ENCODE measurements around the gene SEMA4G. TPM values are rescaled to one million over a fixed set of nuclear protein-coding genes. Genes with fewer than 3 reads are reported as not detected.

SEMA4G gene
- total RNA-seq, 1 donor from 2014 or later: 0.26 TPM

DNA sequence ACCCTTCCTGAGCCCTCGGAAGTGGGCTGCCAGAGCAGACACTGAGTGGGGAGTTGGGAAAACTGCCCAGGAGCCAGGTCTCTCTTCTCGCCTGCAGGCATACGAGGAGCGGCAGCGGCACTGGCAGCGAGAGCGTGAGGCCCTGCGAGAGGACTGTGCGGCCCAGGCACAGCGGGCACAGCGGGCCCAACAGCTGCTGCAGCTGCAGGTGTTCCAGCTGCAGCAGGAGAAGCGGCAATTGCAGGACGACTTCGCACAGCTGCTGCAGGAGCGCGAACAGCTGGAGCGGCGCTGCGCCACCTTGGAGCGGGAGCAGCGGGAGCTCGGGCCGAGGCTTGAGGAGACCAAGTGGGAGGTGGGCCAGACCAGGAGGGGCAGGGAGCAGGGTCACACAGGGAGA is 36.1 kb downstream of the SEMA4G start:
- DNase-seq (ENCODE audit: low read depth) (no peak), FAIRE-seq (no peak)
- peaks cover 21% of the 10 kb centered on the region for H3K36me3 ChIP-seq (ENCODE audit: control insufficient read depth, insufficient read depth, low read length)
- H3K4me3 ChIP-seq (ENCODE audit: low read depth, low read length): no peak overlapping the region
- H3K27me3 ChIP-seq (ENCODE audit: control insufficient read depth, insufficient read depth, low read length): no peaks in the 10 kb centered on the region
- TF ChIP-seq, protein P1, sequence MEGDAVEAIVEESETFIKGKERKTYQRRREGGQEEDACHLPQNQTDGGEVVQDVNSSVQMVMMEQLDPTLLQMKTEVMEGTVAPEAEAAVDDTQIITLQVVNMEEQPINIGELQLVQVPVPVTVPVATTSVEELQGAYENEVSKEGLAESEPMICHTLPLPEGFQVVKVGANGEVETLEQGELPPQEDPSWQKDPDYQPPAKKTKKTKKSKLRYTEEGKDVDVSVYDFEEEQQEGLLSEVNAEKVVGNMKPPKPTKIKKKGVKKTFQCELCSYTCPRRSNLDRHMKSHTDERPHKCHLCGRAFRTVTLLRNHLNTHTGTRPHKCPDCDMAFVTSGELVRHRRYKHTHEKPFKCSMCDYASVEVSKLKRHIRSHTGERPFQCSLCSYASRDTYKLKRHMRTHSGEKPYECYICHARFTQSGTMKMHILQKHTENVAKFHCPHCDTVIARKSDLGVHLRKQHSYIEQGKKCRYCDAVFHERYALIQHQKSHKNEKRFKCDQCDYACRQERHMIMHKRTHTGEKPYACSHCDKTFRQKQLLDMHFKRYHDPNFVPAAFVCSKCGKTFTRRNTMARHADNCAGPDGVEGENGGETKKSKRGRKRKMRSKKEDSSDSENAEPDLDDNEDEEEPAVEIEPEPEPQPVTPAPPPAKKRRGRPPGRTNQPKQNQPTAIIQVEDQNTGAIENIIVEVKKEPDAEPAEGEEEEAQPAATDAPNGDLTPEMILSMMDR (IDR thresholded peaks at IDR 0.05; ENCODE audit: insufficient read depth, low read length, severe bottlenecking): no peak

GRCh38 chr10:101005869-101006567 is 36.7 kb downstream of the SEMA4G start:
- no peak overlapping the region for H3K4me3 ChIP-seq (ENCODE audit: low read depth, low read length)
- H3K36me3 ChIP-seq (ENCODE audit: control insufficient read depth, insufficient read depth, low read length): peaks cover 21% of the 10 kb centered on the region
- TF ChIP-seq, protein P1 (IDR thresholded peaks at IDR 0.05; ENCODE audit: insufficient read depth, low read length, severe bottlenecking): no peak
- H3K27me3 ChIP-seq (ENCODE audit: control insufficient read depth, insufficient read depth, low read length): no peaks in the 10 kb centered on the region
- no peak for FAIRE-seq
- no peak for DNase-seq (ENCODE audit: low read depth)

GRCh38 chr10:101006593-101007098 is 37.3 kb downstream of the SEMA4G start:
- Histone ChIP-seq H3K4me3 (ENCODE audit: low read depth, low read length) (no peak overlapping the region), H3K36me3 (ENCODE audit: control insufficient read depth, insufficient read depth, low read length) (peaks cover 21% of the 10 kb centered on the region), H3K27me3 (ENCODE audit: control insufficient read depth, insufficient read depth, low read length) (no peaks in the 10 kb centered on the region)
- TF ChIP-seq, protein P1 (IDR thresholded peaks at IDR 0.05; ENCODE audit: insufficient read depth, low read length, severe bottlenecking): no peak
- DNase-seq (ENCODE audit: low read depth) (no peak), FAIRE-seq (no peak)

DNA sequence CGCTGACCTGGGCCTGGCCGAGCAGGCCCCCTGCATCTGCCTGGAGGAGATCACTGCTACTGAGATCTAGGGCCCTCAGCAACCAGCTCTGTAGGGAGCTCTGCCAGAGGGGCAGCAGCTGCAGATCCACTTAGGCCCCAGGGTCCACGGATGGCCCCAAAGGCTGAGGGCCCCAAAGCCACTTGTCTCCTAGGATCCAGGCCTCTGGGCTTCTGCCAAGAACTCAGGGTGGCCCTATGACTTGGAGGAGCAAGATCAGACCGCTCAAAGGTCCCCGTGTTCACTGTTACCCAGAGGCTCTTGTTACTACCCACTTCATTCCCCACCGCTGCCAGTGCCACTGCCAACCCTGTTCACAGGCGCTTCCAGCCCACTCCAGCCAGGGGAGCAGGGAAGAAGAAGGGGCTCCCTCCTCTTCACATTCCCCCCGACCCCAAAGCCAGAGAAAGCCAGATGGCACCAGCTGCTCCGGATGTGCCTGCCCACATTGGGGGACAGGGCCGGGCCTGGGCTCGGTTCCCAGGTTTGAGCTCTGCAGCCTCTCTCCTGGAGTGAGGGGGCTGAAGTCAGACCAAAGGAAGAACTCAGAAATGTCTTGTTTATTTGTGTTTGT is 37.9 kb downstream of the SEMA4G start:
- Histone ChIP-seq H3K36me3 (ENCODE audit: control insufficient read depth, insufficient read depth, low read length) (peaks cover 21% of the 10 kb centered on the region), H3K4me3 (ENCODE audit: low read depth, low read length) (no peak overlapping the region), H3K27me3 (ENCODE audit: control insufficient read depth, insufficient read depth, low read length) (no peaks in the 10 kb centered on the region)
- TF ChIP-seq, protein P1 (IDR thresholded peaks at IDR 0.05; ENCODE audit: insufficient read depth, low read length, severe bottlenecking): no peak
- FAIRE-seq: no peak
- DNase-seq (ENCODE audit: low read depth): no peak

DNA sequence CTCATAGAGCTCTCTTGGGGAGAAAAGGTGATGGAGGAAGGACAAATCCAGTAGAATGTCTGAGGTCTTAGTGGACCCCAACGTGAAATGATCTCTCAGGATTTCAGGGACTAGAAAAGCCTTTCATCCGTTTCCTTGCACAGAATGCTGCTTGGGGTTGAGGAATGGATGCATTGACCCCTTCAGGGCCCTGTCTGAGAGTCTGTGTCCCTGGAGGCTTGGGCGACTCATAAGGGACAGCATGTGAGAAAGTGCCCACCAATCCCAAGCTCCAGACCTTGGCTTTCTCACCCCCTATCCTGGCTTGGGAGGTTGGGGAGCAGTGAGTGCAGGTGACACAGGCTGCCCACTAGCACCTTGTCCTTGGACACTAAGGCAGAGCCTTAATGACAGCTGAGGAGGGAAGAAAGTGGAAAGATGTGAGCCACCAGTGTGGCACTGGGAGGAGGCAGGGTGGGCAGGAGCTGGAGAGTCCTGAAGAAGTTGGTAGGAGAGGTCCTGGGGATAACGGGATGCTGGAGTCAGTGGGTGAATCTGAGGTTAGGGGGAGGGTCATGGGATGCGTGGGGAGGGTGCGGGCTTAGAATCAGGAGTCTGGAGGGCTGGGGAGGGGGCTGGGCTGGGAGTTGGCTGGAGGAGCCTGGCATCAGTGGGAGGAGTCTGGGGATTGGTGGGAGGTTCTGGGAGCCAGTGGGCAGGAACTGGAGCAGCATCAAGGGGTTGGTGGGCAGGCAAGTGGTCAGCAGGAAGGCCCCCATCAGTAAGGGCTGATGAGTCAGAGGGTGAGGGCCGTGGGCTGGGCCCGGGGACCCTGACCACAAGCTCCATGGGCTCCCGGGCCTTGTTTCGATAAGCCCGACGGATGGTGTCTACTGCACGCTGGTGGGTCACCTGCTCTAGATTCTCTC is 38.9 kb downstream of the SEMA4G start:
- Histone ChIP-seq H3K36me3 (ENCODE audit: control insufficient read depth, insufficient read depth, low read length) (peaks cover 13% of the 10 kb centered on the region), H3K4me3 (ENCODE audit: low read depth, low read length) (no peak overlapping the region), H3K27me3 (ENCODE audit: control insufficient read depth, insufficient read depth, low read length) (no peaks in the 10 kb centered on the region)
- TF ChIP-seq, protein P1 (IDR thresholded peaks at IDR 0.05; ENCODE audit: insufficient read depth, low read length, severe bottlenecking): no peak
- no peak for DNase-seq (ENCODE audit: low read depth)
- FAIRE-seq: no peak

Measured in bronchial epithelial cell (primary cell).